ENCODE measurements around the gene FHOD3. TPM values are rescaled to one million over a fixed set of nuclear protein-coding genes. Genes with fewer than 3 reads are reported as not detected.
"Not testable (repeated sequence)": the region's sequence is repeated elsewhere in the genome, so short reads cannot be mapped to it uniquely, and the experiment has no call there.

FHOD3 gene
- total RNA-seq, 1 donor from 2014 or later, result 5.9 TPM

DNA sequence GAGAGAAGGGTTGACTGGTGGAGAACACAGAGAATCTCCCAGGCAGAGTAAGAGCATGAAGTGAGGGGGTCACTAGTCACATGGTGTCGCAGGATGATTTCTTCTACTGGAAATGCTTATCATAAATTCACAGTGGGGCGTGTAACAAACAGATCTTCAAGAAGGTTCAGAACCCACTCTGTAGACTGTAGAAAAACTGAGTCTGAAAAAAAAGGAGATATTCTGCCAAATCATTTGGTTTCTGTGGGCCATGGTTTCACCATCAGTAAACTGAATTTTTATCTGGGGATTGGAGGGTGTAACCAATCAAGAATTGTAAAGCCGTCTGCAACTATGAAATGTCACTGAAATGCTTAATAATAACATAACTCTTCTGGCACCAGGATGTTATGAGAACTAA, 516.3 kb downstream of the FHOD3 start:
- no peak overlapping the region for H3K27ac Mint-ChIP-seq (ENCODE audit: unreplicated experiment)
- H3K36me3 Mint-ChIP-seq (ENCODE audit: low read depth, unreplicated experiment), result peaks cover 21% of the 10 kb centered on the region
- peaks cover 6% of the 10 kb centered on the region for H3K4me1 ChIP-seq (ENCODE audit: insufficient read depth, low read length)
- peaks cover 7% of the 10 kb centered on the region for H3K4me1 Mint-ChIP-seq (ENCODE audit: low read depth, unreplicated experiment)
- no peak overlapping the region for H3K27ac ChIP-seq (ENCODE audit: low read depth, low read length)
- no peak for FAIRE-seq
- H4K20me1 ChIP-seq (ENCODE audit: insufficient read depth, low read length), result peaks cover 7% of the 10 kb centered on the region
- TF ChIP-seq EZH2 (IDR thresholded peaks at IDR 0.05; ENCODE audit: insufficient read depth, low read length), result no peak
- TF ChIP-seq, protein P1, sequence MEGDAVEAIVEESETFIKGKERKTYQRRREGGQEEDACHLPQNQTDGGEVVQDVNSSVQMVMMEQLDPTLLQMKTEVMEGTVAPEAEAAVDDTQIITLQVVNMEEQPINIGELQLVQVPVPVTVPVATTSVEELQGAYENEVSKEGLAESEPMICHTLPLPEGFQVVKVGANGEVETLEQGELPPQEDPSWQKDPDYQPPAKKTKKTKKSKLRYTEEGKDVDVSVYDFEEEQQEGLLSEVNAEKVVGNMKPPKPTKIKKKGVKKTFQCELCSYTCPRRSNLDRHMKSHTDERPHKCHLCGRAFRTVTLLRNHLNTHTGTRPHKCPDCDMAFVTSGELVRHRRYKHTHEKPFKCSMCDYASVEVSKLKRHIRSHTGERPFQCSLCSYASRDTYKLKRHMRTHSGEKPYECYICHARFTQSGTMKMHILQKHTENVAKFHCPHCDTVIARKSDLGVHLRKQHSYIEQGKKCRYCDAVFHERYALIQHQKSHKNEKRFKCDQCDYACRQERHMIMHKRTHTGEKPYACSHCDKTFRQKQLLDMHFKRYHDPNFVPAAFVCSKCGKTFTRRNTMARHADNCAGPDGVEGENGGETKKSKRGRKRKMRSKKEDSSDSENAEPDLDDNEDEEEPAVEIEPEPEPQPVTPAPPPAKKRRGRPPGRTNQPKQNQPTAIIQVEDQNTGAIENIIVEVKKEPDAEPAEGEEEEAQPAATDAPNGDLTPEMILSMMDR (IDR thresholded peaks at IDR 0.05; ENCODE audit: insufficient read depth, low read depth, low read length), result no peak
- H3K9me3 ChIP-seq (ENCODE audit: insufficient read depth, low read depth, low read length), result no peaks in the 10 kb centered on the region
- H3K79me2 ChIP-seq (ENCODE audit: insufficient read depth, low read length), result no peaks in the 10 kb centered on the region
- no peak overlapping the region for H3K4me3 ChIP-seq (ENCODE audit: insufficient read depth, low read depth, low read length)
- no peaks in the 10 kb centered on the region for H3K9me3 Mint-ChIP-seq (ENCODE audit: unreplicated experiment)
- H3K4me3 Mint-ChIP-seq (ENCODE audit: unreplicated experiment), result no peak overlapping the region
- no peaks in the 10 kb centered on the region for H3K27me3 ChIP-seq (ENCODE audit: insufficient read depth, low read length)
- no peak for DNase-seq (ENCODE audit: low read depth)
- H3K4me2 ChIP-seq (ENCODE audit: low read length), result no peak overlapping the region
- no peak overlapping the region for H3K9ac ChIP-seq (ENCODE audit: low read length)
- peaks cover 6% of the 10 kb centered on the region for H3K36me3 ChIP-seq (ENCODE audit: insufficient read depth, low read length)
- H3K27me3 Mint-ChIP-seq (ENCODE audit: low read depth, unreplicated experiment), result no peaks in the 10 kb centered on the region
- no peak overlapping the region for H2AFZ ChIP-seq (ENCODE audit: low read depth, low read length)

DNA sequence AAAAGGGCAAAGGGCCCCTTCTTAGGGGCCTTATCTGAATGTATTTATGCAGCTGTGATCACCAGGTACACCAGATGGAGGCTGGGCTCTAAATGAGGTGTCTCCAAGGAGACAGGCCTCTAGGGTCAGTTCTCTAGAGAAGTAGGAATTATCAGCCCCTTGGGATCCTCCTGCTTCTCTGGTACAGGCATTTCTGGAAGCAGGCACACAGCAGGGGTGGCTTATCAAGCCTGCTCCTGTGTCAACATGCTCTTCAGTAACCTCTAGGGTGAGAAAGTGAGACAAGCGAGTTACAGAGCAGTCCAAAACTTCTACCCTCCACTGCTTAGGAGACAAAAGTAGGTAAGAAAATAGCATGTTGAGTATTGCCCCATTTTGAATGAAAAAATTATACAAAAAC, 517.5 kb downstream of the FHOD3 start:
- Mint-ChIP-seq H3K36me3 (ENCODE audit: low read depth, unreplicated experiment) (peaks cover 27% of the 10 kb centered on the region), H3K27me3 (ENCODE audit: low read depth, unreplicated experiment) (no peaks in the 10 kb centered on the region), H3K27ac (ENCODE audit: unreplicated experiment) (no peak overlapping the region), H3K4me1 (ENCODE audit: low read depth, unreplicated experiment) (peaks cover 2% of the 10 kb centered on the region), H3K9me3 (ENCODE audit: unreplicated experiment) (no peaks in the 10 kb centered on the region), H3K4me3 (ENCODE audit: unreplicated experiment) (no peak overlapping the region)
- no peak for DNase-seq (ENCODE audit: low read depth)
- FAIRE-seq, result no peak
- Histone ChIP-seq H3K36me3 (ENCODE audit: insufficient read depth, low read length) (peaks cover 6% of the 10 kb centered on the region), H3K4me2 (ENCODE audit: low read length) (no peak overlapping the region), H3K27ac (ENCODE audit: low read depth, low read length) (no peak overlapping the region), H3K79me2 (ENCODE audit: insufficient read depth, low read length) (no peaks in the 10 kb centered on the region), H3K4me1 (ENCODE audit: insufficient read depth, low read length) (no peaks in the 10 kb centered on the region), H3K27me3 (ENCODE audit: insufficient read depth, low read length) (no peaks in the 10 kb centered on the region), H3K4me3 (ENCODE audit: insufficient read depth, low read depth, low read length) (no peak overlapping the region), H4K20me1 (ENCODE audit: insufficient read depth, low read length) (peaks cover 7% of the 10 kb centered on the region), H3K9ac (ENCODE audit: low read length) (no peak overlapping the region), H3K9me3 (ENCODE audit: insufficient read depth, low read depth, low read length) (no peaks in the 10 kb centered on the region), H2AFZ (ENCODE audit: low read depth, low read length) (no peak overlapping the region)
- TF ChIP-seq, protein P1 (IDR thresholded peaks at IDR 0.05; ENCODE audit: insufficient read depth, low read depth, low read length), result no peak
- TF ChIP-seq EZH2 (IDR thresholded peaks at IDR 0.05; ENCODE audit: insufficient read depth, low read length), result no peak

DNA sequence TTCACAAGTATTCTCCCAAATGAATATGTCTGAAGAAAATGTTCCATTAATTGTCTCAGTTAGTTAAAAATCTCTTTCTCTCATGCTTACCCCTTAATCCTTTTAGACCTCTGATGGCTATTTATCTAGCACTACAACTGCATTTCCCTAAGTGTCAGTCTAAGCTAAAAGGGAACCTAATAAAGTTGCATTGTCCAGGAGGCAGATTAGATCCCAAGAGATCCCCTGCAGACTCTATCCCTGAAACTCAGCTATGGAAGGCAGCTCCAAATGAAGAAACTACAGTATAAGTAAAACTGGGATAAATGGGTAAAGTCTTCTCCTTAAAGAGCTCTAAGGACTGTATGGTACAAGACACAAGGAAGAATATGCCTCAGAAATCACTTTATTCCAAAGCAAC, 518.6 kb downstream of the FHOD3 start:
- H3K4me1 Mint-ChIP-seq (ENCODE audit: low read depth, unreplicated experiment); H3K4me3 Mint-ChIP-seq (ENCODE audit: unreplicated experiment); H3K36me3 ChIP-seq (ENCODE audit: insufficient read depth, low read length); H3K4me2 ChIP-seq (ENCODE audit: low read length); H3K4me3 ChIP-seq (ENCODE audit: insufficient read depth, low read depth, low read length); H3K27ac Mint-ChIP-seq (ENCODE audit: unreplicated experiment); H3K27me3 Mint-ChIP-seq (ENCODE audit: low read depth, unreplicated experiment); FAIRE-seq; H3K27me3 ChIP-seq (ENCODE audit: insufficient read depth, low read length); H3K27ac ChIP-seq (ENCODE audit: low read depth, low read length); H4K20me1 ChIP-seq (ENCODE audit: insufficient read depth, low read length); H2AFZ ChIP-seq (ENCODE audit: low read depth, low read length); H3K9me3 ChIP-seq (ENCODE audit: insufficient read depth, low read depth, low read length); DNase-seq (ENCODE audit: low read depth); H3K9me3 Mint-ChIP-seq (ENCODE audit: unreplicated experiment); H3K4me1 ChIP-seq (ENCODE audit: insufficient read depth, low read length); H3K9ac ChIP-seq (ENCODE audit: low read length); H3K79me2 ChIP-seq (ENCODE audit: insufficient read depth, low read length): not testable (repeated sequence)
- peaks cover 27% of the 10 kb centered on the region for H3K36me3 Mint-ChIP-seq (ENCODE audit: low read depth, unreplicated experiment)
